Measurements from ENCODE around the gene RBP3.

The RBP3 gene

DNA sequence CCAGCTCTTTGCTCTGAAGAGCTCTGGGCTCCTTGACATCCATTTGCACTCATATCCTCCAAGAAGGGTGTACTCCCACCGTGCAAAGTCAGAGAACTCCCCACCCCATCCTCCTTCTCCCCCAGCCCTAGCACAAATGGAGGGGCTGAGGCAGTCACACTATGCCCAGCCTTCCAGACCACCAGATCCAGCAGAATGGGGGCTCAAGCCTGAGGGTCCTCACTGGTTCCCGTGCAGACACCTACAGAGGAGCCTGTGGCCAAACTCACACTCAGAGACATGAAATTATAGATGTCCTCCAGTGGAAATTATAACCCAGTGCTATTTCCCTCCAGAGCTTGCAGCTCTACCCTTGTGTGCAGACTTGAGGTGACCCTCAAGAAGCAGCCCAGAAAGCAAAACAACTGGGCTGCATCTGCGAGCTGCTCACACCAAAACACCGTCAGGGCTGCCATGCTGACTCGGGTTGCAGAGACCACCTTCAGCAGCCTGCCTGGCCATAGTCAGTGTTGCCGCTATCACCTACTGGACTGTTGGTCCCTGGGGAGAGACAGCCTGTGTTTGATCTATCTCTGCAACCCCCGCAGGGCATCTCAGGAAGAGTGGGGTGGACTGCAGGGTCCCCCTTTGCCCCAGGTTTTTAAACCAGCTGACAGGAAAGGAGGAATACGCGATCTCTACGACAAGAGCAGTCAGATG, 28.5 kb downstream of the RBP3 start:
- DNase-seq (ENCODE audit: extremely low read depth, low read depth) = no peak
- TF ChIP-seq, protein P1, sequence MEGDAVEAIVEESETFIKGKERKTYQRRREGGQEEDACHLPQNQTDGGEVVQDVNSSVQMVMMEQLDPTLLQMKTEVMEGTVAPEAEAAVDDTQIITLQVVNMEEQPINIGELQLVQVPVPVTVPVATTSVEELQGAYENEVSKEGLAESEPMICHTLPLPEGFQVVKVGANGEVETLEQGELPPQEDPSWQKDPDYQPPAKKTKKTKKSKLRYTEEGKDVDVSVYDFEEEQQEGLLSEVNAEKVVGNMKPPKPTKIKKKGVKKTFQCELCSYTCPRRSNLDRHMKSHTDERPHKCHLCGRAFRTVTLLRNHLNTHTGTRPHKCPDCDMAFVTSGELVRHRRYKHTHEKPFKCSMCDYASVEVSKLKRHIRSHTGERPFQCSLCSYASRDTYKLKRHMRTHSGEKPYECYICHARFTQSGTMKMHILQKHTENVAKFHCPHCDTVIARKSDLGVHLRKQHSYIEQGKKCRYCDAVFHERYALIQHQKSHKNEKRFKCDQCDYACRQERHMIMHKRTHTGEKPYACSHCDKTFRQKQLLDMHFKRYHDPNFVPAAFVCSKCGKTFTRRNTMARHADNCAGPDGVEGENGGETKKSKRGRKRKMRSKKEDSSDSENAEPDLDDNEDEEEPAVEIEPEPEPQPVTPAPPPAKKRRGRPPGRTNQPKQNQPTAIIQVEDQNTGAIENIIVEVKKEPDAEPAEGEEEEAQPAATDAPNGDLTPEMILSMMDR (IDR thresholded peaks at IDR 0.05; ENCODE audit: low read depth, low read length) = no peak

DNA sequence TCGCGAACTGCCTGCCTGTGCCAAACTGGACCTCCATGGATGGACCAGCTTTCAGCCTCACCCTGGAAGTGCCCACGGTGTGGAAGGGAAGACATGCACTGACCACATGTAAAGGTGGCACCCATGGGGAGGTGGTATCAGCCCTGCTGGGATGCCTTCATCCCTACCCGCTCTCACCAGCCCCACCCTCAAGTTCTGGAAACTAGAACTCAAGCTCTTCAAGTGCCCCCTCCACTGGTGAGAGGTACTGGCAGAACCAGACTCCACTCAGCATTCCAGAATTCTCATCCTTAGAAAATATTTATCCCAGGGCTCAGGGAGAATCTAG, 30.0 kb downstream of the RBP3 start:
- TF ChIP-seq, protein P1 (IDR thresholded peaks at IDR 0.05; ENCODE audit: low read depth, low read length) = no peak
- no peak for DNase-seq (ENCODE audit: extremely low read depth, low read depth)

DNA sequence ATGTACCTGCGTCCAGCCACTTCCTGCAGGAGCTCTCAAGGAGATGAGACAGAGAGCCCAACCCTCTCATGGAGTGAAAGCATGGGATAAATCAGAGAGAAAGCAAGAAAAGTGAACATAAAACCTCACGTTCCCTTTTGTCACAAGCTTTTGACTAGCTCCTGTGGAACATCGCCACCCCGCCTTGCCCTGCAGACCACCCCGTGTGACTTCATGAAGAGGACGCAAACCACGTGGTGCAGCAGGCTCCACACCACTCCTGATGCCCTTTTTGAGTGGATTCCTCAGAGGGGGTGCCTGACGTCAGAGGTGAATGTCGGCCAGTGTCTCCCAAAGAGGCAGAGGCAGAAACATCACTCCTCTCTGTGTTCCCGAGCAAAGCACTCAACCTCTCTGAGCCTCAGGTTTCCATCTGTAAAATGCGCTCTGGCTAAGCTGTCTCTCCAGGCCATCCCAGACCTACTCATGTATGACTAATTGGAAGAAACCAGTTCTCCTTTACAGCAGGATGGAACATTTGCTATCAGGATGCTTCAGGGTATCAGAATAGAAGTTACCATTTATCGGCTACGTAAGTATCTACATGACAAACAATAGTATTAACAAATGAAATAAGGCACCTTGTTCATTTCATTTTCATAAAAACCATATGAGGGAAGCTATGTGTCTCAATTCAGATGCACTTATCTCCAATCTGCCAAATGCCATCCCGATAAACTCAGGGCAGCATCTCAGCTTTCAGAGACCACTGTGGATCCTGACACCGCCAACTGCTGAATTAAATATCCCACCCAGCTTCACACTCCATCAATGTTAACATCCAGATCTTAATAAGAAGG, 30.7 kb downstream of the RBP3 start:
- TF ChIP-seq, protein P1 (IDR thresholded peaks at IDR 0.05; ENCODE audit: low read depth, low read length) = no peak
- no peak for DNase-seq (ENCODE audit: extremely low read depth, low read depth)

DNA sequence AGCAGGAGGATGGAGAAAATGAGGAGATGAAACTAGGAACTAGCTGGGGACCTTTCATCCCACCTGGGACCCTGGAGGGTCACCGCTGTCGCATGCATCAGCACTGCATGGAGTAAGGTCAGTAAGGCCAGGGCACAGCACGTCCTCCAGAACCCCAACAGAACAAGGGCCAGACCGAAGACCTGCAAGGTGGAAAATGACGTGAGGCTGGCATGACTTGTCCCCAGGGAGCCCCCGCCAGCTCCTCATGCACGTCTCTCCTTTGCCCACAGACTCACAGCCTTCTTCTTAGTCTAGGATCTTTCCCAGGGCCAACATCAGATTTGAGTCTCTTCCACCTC, 31.3 kb downstream of the RBP3 start:
- TF ChIP-seq, protein P1 (IDR thresholded peaks at IDR 0.05; ENCODE audit: low read depth, low read length) = no peak
- no peak for DNase-seq (ENCODE audit: extremely low read depth, low read depth)

DNA sequence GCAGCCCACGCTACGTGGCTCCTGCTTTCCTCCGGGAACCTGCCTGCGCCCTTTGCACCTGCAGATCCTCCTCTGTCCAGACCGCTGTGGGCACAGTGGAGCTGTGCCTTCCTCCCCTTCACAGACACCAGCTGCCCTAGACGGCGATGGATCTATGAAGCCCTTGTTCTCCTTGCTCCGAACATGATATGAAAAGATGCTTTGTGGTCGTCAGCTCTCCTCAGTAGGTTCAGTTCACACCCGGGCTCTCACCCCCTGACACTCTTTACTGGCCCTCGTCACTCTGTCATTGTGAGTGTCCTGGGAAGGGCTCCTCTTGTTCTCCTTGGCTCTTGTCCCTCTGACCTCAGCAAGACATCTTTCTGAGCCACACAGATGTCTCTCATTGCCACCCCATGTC, 31.7 kb downstream of the RBP3 start:
- DNase-seq (ENCODE audit: extremely low read depth, low read depth) = no peak

DNA sequence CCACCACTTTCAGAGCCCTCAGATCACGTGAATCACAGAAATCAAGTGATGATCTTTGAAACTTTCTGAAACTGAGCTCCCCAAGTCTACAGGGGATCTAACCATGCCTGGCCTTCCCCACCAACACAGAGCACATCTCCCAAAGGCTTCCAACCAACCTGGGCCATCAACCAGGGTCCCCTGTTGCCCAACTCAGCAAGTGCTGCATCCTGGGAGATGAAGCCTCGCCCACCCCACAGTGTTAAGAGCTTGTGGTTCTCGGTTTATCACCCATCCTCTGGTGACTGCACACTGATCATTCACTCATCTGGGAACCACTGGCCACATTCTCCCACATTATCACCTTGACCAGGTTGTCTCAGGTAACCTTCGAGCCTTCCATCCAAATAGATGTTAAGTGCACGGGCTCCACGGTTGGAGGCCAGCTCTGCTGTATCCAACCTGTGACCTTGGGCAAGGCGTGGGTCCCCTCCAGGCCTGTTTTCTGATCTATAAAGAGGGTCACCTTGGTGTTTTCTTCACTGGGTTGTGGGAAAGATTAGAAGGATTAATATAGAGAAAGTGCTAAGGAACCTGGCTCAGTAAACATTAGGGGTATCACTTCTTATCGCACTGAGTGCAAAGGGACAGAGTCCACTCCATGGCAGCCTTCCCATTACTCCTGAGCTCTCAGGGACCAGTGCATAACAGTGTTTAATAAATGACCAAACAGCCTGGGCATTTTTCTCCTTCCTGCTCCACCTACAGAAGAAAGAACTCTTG, 32.4 kb downstream of the RBP3 start:
- DNase-seq (ENCODE audit: extremely low read depth, low read depth) = no peak
- TF ChIP-seq, protein P1 (IDR thresholded peaks at IDR 0.05; ENCODE audit: low read depth, low read length) = no peak

More for the DNA sequence above, 31.7 kb downstream of the RBP3 start:
- TF ChIP-seq, protein P1 (IDR thresholded peaks at IDR 0.05; ENCODE audit: low read depth, low read length) = no peak

DNA sequence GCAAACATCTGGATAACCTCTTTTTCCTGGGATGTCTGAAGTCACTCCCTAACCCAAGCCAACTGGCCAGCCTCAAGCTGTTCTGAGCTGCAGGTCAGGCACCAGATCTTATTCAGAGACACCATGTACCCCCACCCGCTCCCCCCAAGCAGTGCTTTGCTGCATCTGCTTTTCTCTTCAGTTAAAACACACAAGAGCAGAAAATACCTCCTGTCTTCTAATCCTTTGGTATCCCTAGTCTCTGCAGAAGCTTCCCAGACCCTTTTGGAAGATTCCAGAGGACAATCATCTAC, 32.9 kb downstream of the RBP3 start:
- TF ChIP-seq, protein P1 (IDR thresholded peaks at IDR 0.05; ENCODE audit: low read depth, low read length) = no peak
- DNase-seq (ENCODE audit: extremely low read depth, low read depth) = no peak
